ENCODE results near the gene SIRT4.
A peak's percentile ranks its signal among the peaks of the same experiment; 100 is the strongest.

SIRT4 gene

DNA sequence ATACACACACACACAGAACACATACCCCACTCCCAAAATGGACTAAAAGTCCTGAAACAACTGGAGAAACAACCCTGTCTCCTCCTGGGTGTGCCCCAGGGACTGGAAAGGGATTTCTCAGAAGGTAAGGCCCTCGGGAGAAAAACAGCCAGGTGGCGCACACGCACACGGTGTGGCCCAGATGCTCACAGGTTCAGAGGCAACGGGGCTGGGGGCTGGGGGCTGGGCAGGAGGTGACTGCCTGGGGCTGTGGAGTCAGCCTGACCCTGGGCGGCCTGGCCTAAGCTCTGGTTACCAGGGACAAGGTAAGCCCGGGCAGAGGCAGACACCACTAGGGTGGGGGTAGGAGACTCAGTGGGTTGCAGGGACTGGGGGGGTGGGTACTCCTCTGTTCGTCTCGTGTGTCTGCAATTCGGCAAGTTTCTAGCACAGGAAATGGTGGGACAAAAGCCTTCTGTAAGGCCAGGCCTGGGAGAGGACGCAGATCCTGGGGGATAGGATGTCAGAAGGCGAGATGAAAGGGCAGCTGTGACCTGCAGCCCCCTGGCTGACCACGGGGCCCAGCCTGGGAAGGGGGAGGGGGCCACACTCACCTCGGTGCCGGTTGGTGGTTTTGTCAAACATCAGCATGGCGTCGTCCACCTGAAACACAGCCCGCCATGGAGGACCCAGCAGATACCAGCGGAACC, 56.4 kb downstream of the SIRT4 start:
- DNase-seq (ENCODE audit: insufficient read length, low spot score) = no peak
- FAIRE-seq = no peak
- TF ChIP-seq, protein P1, sequence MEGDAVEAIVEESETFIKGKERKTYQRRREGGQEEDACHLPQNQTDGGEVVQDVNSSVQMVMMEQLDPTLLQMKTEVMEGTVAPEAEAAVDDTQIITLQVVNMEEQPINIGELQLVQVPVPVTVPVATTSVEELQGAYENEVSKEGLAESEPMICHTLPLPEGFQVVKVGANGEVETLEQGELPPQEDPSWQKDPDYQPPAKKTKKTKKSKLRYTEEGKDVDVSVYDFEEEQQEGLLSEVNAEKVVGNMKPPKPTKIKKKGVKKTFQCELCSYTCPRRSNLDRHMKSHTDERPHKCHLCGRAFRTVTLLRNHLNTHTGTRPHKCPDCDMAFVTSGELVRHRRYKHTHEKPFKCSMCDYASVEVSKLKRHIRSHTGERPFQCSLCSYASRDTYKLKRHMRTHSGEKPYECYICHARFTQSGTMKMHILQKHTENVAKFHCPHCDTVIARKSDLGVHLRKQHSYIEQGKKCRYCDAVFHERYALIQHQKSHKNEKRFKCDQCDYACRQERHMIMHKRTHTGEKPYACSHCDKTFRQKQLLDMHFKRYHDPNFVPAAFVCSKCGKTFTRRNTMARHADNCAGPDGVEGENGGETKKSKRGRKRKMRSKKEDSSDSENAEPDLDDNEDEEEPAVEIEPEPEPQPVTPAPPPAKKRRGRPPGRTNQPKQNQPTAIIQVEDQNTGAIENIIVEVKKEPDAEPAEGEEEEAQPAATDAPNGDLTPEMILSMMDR (IDR thresholded peaks at IDR 0.05; ENCODE audit: insufficient read depth, missing control alignments) = peak; percentile 10

DNA sequence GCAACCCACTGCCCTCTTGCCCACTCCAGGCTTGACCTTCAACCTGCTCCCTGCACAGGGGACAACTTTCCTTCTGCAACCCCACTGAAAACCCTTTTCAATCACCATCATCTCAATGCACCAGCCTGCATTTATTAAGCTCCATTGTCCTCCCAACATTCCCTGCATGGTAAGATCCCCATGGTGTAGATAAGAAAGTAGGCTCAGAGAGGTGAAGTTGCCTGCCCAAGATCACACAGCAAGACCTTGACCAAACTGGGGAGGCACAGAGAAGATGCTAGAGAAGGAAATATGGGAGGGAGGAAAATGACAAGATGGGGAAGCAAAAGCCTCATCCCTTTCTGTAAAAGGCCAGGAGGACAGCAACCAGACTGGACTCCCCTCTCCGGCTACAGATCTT, 57.0 kb downstream of the SIRT4 start:
- FAIRE-seq (no peak), DNase-seq (ENCODE audit: insufficient read length, low spot score) (no peak)
- TF ChIP-seq, protein P1 (IDR thresholded peaks at IDR 0.05; ENCODE audit: insufficient read depth, missing control alignments) = no peak

DNA sequence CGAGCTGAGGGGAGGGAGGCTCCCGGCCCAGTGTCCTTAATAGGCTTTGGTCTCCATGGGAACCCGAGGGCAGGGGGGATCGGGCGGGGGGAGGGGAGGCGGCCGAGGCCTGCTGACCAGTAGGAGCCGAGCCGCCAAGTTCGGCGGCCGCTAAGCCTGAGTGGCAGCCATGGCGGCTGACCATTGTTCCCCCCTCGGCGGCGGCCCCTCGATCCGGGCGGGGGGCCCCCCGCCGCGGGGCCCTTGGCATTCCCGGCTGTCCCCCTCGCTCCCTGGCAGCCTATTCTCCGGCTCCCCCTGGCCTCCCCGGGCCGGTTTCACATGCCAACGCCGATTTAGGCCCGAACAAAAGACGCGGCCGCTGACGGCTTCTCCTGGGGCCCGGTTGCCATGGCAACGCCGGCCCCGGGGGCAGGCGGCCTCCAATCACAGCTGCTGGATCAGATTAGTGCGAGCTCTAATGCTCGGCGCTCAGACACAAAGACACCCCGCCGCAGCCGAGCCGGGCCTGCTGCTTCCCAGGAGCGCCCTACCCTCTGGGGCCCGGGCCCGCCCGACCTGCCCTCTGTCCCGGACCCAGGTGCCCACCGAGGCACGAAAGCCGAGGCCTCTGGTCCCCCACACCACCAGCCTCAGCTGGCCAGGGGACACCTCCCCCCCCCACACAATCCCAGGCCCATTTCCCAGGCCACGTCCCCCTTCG, 59.5 kb downstream of the SIRT4 start:
- no peak for FAIRE-seq
- TF ChIP-seq, protein P1 (IDR thresholded peaks at IDR 0.05; ENCODE audit: insufficient read depth, missing control alignments) = no peak
- peak; percentile 86 for DNase-seq (ENCODE audit: insufficient read length, low spot score)

All from D721Med (cell line).